GM23248 (cell line): ENCODE measurements around the gene CELA2B.
"Not testable (repeated sequence)": the region's sequence is repeated elsewhere in the genome, so short reads cannot be mapped to it uniquely, and the experiment has no call there.

Experiments
- EZH2 ChIP-seq: fragments of 200-600 bp; sonication (generic); IDR thresholded peaks from 2 replicates; pipeline ENCODE4 v1.6.1; 2018; ENCODE audit warnings: antibody characterized with exemption, mild to moderate bottlenecking; ENCODE audit not compliant: insufficient read depth, poor library complexity, severe bottlenecking
- EZH2phosphoT487 ChIP-seq: fragments of 200-600 bp; sonication (generic); IDR thresholded peaks from 2 replicates; pipeline ENCODE4 v1.6.1; 2018; ENCODE audit warnings: antibody characterized with exemption, moderate library complexity, mild to moderate bottlenecking, low read depth; ENCODE audit not compliant: insufficient read depth

GRCh38 chr1:15482455-15482854, 6.6 kb downstream of the CELA2B start:
- not testable (repeated sequence) for TF ChIP-seq EZH2, EZH2phosphoT487
